Tibial artery (tissue), 4 donors: ENCODE data around the gene LGI1.

Experiments
- DNase-seq, 2 donors: peaks; one replicate each; pipeline ENCODE4 v3.0.0-alpha.2; 2019
- H3K27ac ChIP-seq, 2 donors: fragments of 200-600 bp; sonication (generic) in 1 of 2; 1 replicate in 1 of 2; 2 replicates in 1 of 2; pipeline ENCODE4 v1.5.1; 2018 to 2019; ENCODE audit warnings: mild to moderate bottlenecking in 1 of 2
- H3K27me3 ChIP-seq, 2 donors: fragments of 200-600 bp; sonication (generic) in 1 of 2; one replicate each; pipeline versions ENCODE4 v1.5.1 to v1.6.0; 2016 to 2019
- H3K36me3 ChIP-seq, 3 donors: fragments of 200-600 bp; sonication (generic) in 2 of 3; one replicate each; pipeline ENCODE4 v1.5.1; 2016 to 2019; ENCODE audit warnings: mild to moderate bottlenecking in 2 of 3
- H3K4me1 ChIP-seq, 4 donors: fragments of 200-600 bp; sonication (generic) in 2 of 4; 1 replicate in 3 of 4; 2 replicates in 1 of 4; pipeline ENCODE4 v1.5.1; 2016 to 2019
- H3K4me3 ChIP-seq, 2 donors: fragments of 200-600 bp; sonication (generic) in 1 of 2; 1 replicate in 1 of 2; 2 replicates in 1 of 2; pipeline ENCODE4 v1.5.1; 2018 to 2019; ENCODE audit warnings: mild to moderate bottlenecking in 2 of 2
- H3K9me3 ChIP-seq, 3 donors: fragments of 200-600 bp; sonication (generic) in 1 of 3; one replicate each; pipeline ENCODE4 v1.5.1; 2016 to 2019
- CTCF ChIP-seq, 2 experiments: fragments of 200-600 bp in 1 of 2; fragments of 450-650 bp in 1 of 2; IDR thresholded peaks; one replicate each; pipeline ENCODE4 v1.5.1; 2017 to 2019; ENCODE audit warnings: antibody characterized with exemption in 2 of 2, mild to moderate bottlenecking in 1 of 2, moderate library complexity in 1 of 2
- intact Hi-C: fragments of 100-400 bp; cut with DNase I; formaldehyde crosslinking; loops from one replicate; pipeline ENCODE4 v1.15.0; 2023; ENCODE audit warnings: low total_unique reads

Gene LGI1

GRCh38 chr10:93716766-93717165 lies 41.0 kb upstream of the LGI1 start:
- intact Hi-C loops: no loop called here
- no peak overlapping the region for H3K4me3 ChIP-seq
- H3K9me3 ChIP-seq: no peaks in the 10 kb centered on the region
- no peaks in the 10 kb centered on the region for H3K4me1 ChIP-seq
- H3K27ac ChIP-seq: no peak overlapping the region
- no peaks in the 10 kb centered on the region for H3K36me3 ChIP-seq
- no peaks in the 10 kb centered on the region for H3K27me3 ChIP-seq
- DNase-seq: no peak
- no peak for TF ChIP-seq CTCF (IDR thresholded peaks at IDR 0.05)

DNA sequence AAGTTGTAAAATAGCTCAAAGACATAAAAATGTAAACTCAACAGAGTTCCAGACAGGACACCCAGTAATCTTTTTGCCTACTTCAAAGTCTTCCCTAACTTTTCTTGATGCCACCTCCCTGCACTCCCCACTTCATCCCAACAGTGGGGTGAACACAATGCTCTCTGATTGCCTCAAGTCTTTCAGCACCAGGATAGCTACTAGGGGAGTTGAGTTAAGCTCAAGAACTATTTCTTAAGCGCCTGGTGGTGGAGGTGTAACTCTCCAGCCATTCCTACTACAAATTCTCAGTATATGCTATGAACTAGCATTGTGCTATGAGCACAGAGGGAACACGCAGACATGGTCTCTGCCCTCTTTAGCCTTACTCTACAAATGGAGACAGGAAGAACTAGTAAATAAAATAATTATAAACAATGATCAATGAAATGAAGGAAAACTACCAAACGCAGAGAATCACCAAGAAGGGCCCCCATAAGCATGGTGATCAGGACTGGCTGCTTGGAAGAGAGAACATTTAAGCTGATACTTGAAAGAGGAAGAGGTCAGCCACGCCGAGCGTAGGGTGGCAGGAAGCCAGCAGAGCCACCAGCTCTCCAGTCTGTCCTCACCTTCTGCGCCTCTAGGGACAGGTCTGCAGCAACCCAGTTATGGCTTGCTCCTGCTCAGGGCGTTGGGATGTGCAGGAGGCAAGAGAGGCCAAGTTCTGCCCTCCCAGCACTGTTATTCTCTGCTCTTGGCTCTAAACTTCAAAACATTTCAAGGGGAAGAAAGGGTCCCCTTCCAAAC lies 38.6 kb upstream of the LGI1 start:
- no peaks in the 10 kb centered on the region for H3K4me1 ChIP-seq
- H3K27ac ChIP-seq: no peak overlapping the region
- intact Hi-C loops: no loop called here
- H3K27me3 ChIP-seq: no peaks in the 10 kb centered on the region
- H3K9me3 ChIP-seq: no peaks in the 10 kb centered on the region
- DNase-seq: peak in 1 of 2 donors; percentile 27
- H3K36me3 ChIP-seq: no peaks in the 10 kb centered on the region
- H3K4me3 ChIP-seq: no peak overlapping the region
- TF ChIP-seq CTCF (IDR thresholded peaks at IDR 0.05): no peak

GRCh38 chr10:93719901-93720300 lies 37.8 kb upstream of the LGI1 start:
- intact Hi-C loops: no loop called here
- H3K4me3 ChIP-seq: no peak overlapping the region
- no peak for DNase-seq
- H3K9me3 ChIP-seq: no peaks in the 10 kb centered on the region
- H3K27me3 ChIP-seq: no peaks in the 10 kb centered on the region
- no peak for TF ChIP-seq CTCF (IDR thresholded peaks at IDR 0.05)
- H3K36me3 ChIP-seq: no peaks in the 10 kb centered on the region
- H3K27ac ChIP-seq: no peak overlapping the region
- H3K4me1 ChIP-seq: no peaks in the 10 kb centered on the region

- no peaks in the 10 kb centered on the region for H3K9me3 ChIP-seq
- no peak overlapping the region for H3K27ac ChIP-seq
- no peaks in the 10 kb centered on the region for H3K4me1 ChIP-seq
- H3K4me3 ChIP-seq: no peak overlapping the region
- peaks cover 0 to 7% of the 10 kb centered on the region in 2 donors for H3K27me3 ChIP-seq
- no peak for DNase-seq
- no peaks in the 10 kb centered on the region for H3K36me3 ChIP-seq
- intact Hi-C loops: no loop called here
- no peak for TF ChIP-seq CTCF (IDR thresholded peaks at IDR 0.05)
Observed at GRCh38 chr10:93722550-93722949, 35.2 kb upstream of the LGI1 start.

DNA sequence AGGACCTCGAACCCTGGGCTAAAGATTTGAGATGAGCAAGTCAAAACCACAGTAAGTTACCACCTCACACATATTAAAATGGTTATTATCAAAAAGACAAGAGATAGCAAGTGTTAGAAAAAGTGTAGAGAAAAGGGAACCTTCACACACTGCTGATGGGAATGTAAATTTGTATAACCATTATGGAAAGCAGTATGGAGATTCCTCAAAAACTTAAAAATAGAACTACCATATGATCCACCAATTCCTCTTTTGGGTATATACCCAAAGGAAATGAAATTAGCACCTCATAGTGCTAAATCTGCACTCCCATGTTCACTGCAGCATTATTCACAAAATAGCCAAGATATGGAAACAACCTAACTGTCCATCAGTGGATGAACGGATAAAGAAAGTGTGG lies 34.6 kb upstream of the LGI1 start:
- no peak for TF ChIP-seq CTCF (IDR thresholded peaks at IDR 0.05)
- Histone ChIP-seq H3K4me3 (no peak overlapping the region), H3K27me3 (peaks cover 0 to 7% of the 10 kb centered on the region in 2 donors), H3K9me3 (no peaks in the 10 kb centered on the region), H3K27ac (no peak overlapping the region), H3K4me1 (no peaks in the 10 kb centered on the region), H3K36me3 (no peaks in the 10 kb centered on the region)
- DNase-seq: no peak
- intact Hi-C loops: no loop called here
